ENCODE data around the gene GYPC.

The GYPC gene

GRCh38 chr2:126739141-126739540 is 83.2 kb downstream of the GYPC start:
- no peak for DNase-seq

GRCh38 chr2:126744640-126745039 is 88.7 kb downstream of the GYPC start:
- no peak for DNase-seq
